Activated CD4-positive, alpha-beta T cell treated with anti-CD3 and anti-CD28 coated beads, Interleukin-2, amount 10 ng/mL, durations not matched to agents 7 days and 5 days (primary cell): ENCODE results near the gene CCDC13. TPM values are rescaled to one million over a fixed set of nuclear protein-coding genes. Genes with fewer than 3 reads are reported as not detected.

Experiments used
- CTCF ChIA-PET: fragments of 350-600 bp; sonication (Branson Sonifier 250); formaldehyde crosslinking; loops from one replicate; lab custom pipeline; 2021; ENCODE audit warnings: antibody characterized with exemption; lab: Charles Lee
- POLR2A ChIA-PET: fragments of 350-600 bp; sonication (Branson Sonifier 250); formaldehyde crosslinking; loops from one replicate; lab custom pipeline; 2021; ENCODE audit warnings: antibody characterized with exemption; lab: Charles Lee
- DNase-seq: peaks from one replicate; pipeline ENCODE4 v3.0.0-alpha.2; 2020
- H3K27ac Mint-ChIP-seq: one replicate; pipeline ENCODE4 v1.8.0; 2021; ENCODE audit warnings: mild to moderate bottlenecking, moderate library complexity, mixed read lengths
- H3K27me3 Mint-ChIP-seq: one replicate; pipeline ENCODE4 v1.8.0; 2021; ENCODE audit warnings: mixed read lengths
- H3K36me3 Mint-ChIP-seq: one replicate; pipeline ENCODE4 v1.8.0; 2021; ENCODE audit warnings: low read depth, mixed read lengths
- H3K4me1 Mint-ChIP-seq: one replicate; pipeline ENCODE4 v1.8.0; 2021; ENCODE audit warnings: mixed read lengths
- H3K4me3 Mint-ChIP-seq: one replicate; pipeline ENCODE4 v1.8.0; 2021; ENCODE audit warnings: mild to moderate bottlenecking, moderate library complexity, mixed read lengths
- H3K9me3 Mint-ChIP-seq: one replicate; pipeline ENCODE4 v1.8.0; 2021; ENCODE audit warnings: mixed read lengths
- total RNA-seq, 2 experiments: library from RNA; stranded (reverse); gene quantifications; one replicate each; pipeline ENCODE4 v1.2.3, GENCODE V29; 2021

Gene CCDC13
- total RNA-seq, 2 experiments from 2014 or later = 0.60 to 0.65 TPM

- peaks cover 19% of the 10 kb centered on the region for H3K27me3 Mint-ChIP-seq
- H3K4me1 Mint-ChIP-seq = no peaks in the 10 kb centered on the region
- no peaks in the 10 kb centered on the region for H3K9me3 Mint-ChIP-seq
- ChIA-PET POLR2A (no interaction called here), CTCF (interaction anchor here (1.1 kb wide), 1 partner anchor 20 kb away, joined by 3 read pairs; no protein-coding TSS in a partner anchor)
- H3K4me3 Mint-ChIP-seq = no peak overlapping the region
- H3K36me3 Mint-ChIP-seq = no peaks in the 10 kb centered on the region
- H3K27ac Mint-ChIP-seq = no peak overlapping the region
- no peak for DNase-seq
Observed at GRCh38 chr3:42725454-42725853, 47.6 kb downstream of the CCDC13 start.

GRCh38 chr3:42723219-42723618, 49.8 kb downstream of the CCDC13 start:
- ChIA-PET CTCF (interaction anchor here (1.2 kb wide), 1 partner anchor 12 kb away, joined by 6 read pairs; no protein-coding TSS in a partner anchor), POLR2A (no interaction called here)
- Mint-ChIP-seq H3K4me3 (no peak overlapping the region), H3K27ac (no peak overlapping the region), H3K36me3 (no peaks in the 10 kb centered on the region), H3K27me3 (peaks cover 29% of the 10 kb centered on the region), H3K9me3 (no peaks in the 10 kb centered on the region), H3K4me1 (no peaks in the 10 kb centered on the region)
- no peak for DNase-seq

Other genes with a start within 250 kb of the CCDC13 start
- gene SEC22C, start 191.3 kb downstream of the CCDC13 start, total RNA-seq = 10 to 100 TPM; 56.0 to 58.9 TPM
- 10 to 100 TPM; 48.9 to 63.6 TPM for gene SS18L2, start 182.4 kb downstream of the CCDC13 start, total RNA-seq
- gene NKTR, start 172.6 kb downstream of the CCDC13 start, total RNA-seq = 100 to 1,000 TPM in 1 of 2 experiments, 10 to 100 TPM in 1; 96.4 to 106 TPM
- under 1 TPM; 0.21 to 0.22 TPM for gene ZBTB47, start 119.6 kb downstream of the CCDC13 start, total RNA-seq
- gene KLHL40, start 87.7 kb downstream of the CCDC13 start, total RNA-seq = not detected
- not detected for gene HHATL, start 70.5 kb downstream of the CCDC13 start, total RNA-seq
- gene HIGD1A, start 31.2 kb upstream of the CCDC13 start, total RNA-seq = 10 to 100 TPM; 51.6 to 72.1 TPM
- gene ACKR2, start 36.2 kb upstream of the CCDC13 start, total RNA-seq = under 1 TPM; 0.40 to 0.73 TPM
- not detected for gene CYP8B1, start 102.6 kb upstream of the CCDC13 start, total RNA-seq
- gene ZNF662, start 132.9 kb upstream of the CCDC13 start, total RNA-seq = under 1 TPM; 0.22 to 0.25 TPM
- not detected for gene GASK1A, start 206.1 kb upstream of the CCDC13 start, total RNA-seq